Sigmoid colon (tissue), 7 donors: Measurements from ENCODE around the gene IL12RB2. TPM values are rescaled to one million over a fixed set of nuclear protein-coding genes. Genes with fewer than 3 reads are reported as not detected.

Source experiments
- DNase-seq: peaks from one replicate; pipeline ENCODE4 v3.0.0-alpha.2; 2019
- H3K27ac ChIP-seq, 4 donors: fragments of 200-600 bp; sonication (generic); one replicate each; pipeline ENCODE4 v1.5.1; 2016 to 2019; ENCODE audit warnings: mild to moderate bottlenecking in 1 of 4
- H3K27me3 ChIP-seq, 3 donors: fragments of 200-600 bp; sonication (generic); one replicate each; pipeline ENCODE4 v1.5.1; 2019; ENCODE audit warnings: mild to moderate bottlenecking in 1 of 3
- H3K36me3 ChIP-seq, 4 donors: fragments of 200-600 bp; sonication (generic); one replicate each; pipeline ENCODE4 v1.5.1; 2016 to 2019
- H3K4me1 ChIP-seq, 4 donors: fragments of 200-600 bp; sonication (generic); one replicate each; pipeline ENCODE4 v1.5.1; 2017 to 2019
- H3K4me3 ChIP-seq, 4 donors: fragments of 200-600 bp; sonication (generic); one replicate each; pipeline ENCODE4 v1.5.1; 2017 to 2019; ENCODE audit warnings: mild to moderate bottlenecking in 2 of 4, moderate library complexity in 1 of 4
- H3K9me3 ChIP-seq, 4 donors: fragments of 200-600 bp in 3 of 4; sonication (generic) in 3 of 4; one replicate each; pipeline versions ENCODE4 v1.5.1 to v1.6.1; 2013 to 2019
- EP300 ChIP-seq, 4 donors: sonication (generic); formaldehyde crosslinking; IDR thresholded peaks; one replicate each; pipeline ENCODE4 v1.6.1; 2017; ENCODE audit warnings: antibody characterized with exemption in 4 of 4
- POLR2A ChIP-seq, 2 donors: fragments of 450-650 bp; IDR thresholded peaks; one replicate each; pipeline ENCODE4 v1.6.1; 2016; ENCODE audit warnings: antibody characterized with exemption in 2 of 2, mild to moderate bottlenecking in 2 of 2, moderate library complexity in 2 of 2
- POLR2AphosphoS5 ChIP-seq, 4 donors: sonication (generic); formaldehyde crosslinking; IDR thresholded peaks; one replicate each; pipeline ENCODE4 v1.6.1; 2017; ENCODE audit warnings: antibody characterized with exemption in 4 of 4
- WGBS, 2 donors: extraction: QIAGEN DNeasy Blood & Tissue Kit; methylation state at CpG; one replicate each; pipeline ENCODE4 v1.1.7; 2013; 5-methylcytosine and 5-hydroxymethylcytosine counted together
- intact Hi-C: fragments of 100-400 bp; cut with DNase I; formaldehyde crosslinking; loops from one replicate; pipeline ENCODE4 v1.15.1; 2023
- polyA plus RNA-seq, 3 donors: library from polyadenylated mRNA; stranded (reverse); fragments of 200-250 nt; gene quantifications; one replicate each; pipeline ENCODE4 v1.2.3, GENCODE V29; 2013
- total RNA-seq, 4 donors: library from RNA; depleted of rRNA; stranded (reverse); fragments of >200 nt; gene quantifications; one replicate each; pipeline ENCODE4 v1.1.0, GENCODE V29; 2016
- TF ChIP-seq, protein P1 (sequence below), 4 experiments: fragments of 450-650 bp in 3 of 4; fragments of 200-600 bp in 1 of 4; IDR thresholded peaks; one replicate each; pipeline ENCODE4 v1.5.1; 2016 to 2019; ENCODE audit warnings: antibody characterized with exemption in 4 of 4, mild to moderate bottlenecking in 3 of 4, moderate library complexity in 2 of 4
- donor health status: healthy with polysubstance abuse.
- donor health status: Bipolar disorder and iron deficiency.
- donor health status: healthy.

The IL12RB2 gene
- total and polyA plus RNA-seq, 7 donors: 0.99 to 2.1 (median 1.3) TPM; not detected in 3

- no peak for DNase-seq
These were observed 6.4 kb downstream of the IL12RB2 start for GRCh38 chr1:67313934-67314671.

DNA sequence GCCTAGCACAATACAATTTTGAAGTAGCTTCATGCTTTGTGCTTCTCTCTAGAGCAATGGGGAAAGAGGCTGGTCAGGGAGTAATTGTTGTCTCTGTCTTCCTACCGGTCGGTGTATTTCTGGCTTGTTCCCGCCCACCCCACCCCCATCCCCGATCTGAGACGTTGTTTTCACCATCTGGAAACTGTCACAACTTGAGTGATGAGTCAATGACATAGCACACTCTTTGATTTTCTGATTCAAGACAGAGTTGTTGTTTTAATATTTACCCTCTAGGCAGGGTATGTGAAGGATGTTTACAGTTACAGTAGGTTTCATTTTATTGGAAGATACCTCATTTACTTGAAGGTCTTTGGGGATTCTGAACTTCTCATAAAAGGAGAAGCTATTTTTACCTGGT is 7.0 kb downstream of the IL12RB2 start:
- no peaks in the 10 kb centered on the region for H3K9me3 ChIP-seq
- 27 to 45% methylated on average over 5 of the region's 5 CpGs for WGBS, 2 donors
- H3K4me3 ChIP-seq: no peak overlapping the region
- no peaks in the 10 kb centered on the region for H3K4me1 ChIP-seq
- no peak for DNase-seq
- H3K27me3 ChIP-seq: no peaks in the 10 kb centered on the region
- intact Hi-C loops: no loop called here
- no peak overlapping the region for H3K27ac ChIP-seq
- TF ChIP-seq, protein P1, sequence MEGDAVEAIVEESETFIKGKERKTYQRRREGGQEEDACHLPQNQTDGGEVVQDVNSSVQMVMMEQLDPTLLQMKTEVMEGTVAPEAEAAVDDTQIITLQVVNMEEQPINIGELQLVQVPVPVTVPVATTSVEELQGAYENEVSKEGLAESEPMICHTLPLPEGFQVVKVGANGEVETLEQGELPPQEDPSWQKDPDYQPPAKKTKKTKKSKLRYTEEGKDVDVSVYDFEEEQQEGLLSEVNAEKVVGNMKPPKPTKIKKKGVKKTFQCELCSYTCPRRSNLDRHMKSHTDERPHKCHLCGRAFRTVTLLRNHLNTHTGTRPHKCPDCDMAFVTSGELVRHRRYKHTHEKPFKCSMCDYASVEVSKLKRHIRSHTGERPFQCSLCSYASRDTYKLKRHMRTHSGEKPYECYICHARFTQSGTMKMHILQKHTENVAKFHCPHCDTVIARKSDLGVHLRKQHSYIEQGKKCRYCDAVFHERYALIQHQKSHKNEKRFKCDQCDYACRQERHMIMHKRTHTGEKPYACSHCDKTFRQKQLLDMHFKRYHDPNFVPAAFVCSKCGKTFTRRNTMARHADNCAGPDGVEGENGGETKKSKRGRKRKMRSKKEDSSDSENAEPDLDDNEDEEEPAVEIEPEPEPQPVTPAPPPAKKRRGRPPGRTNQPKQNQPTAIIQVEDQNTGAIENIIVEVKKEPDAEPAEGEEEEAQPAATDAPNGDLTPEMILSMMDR (IDR thresholded peaks at IDR 0.05): no peak
- no peak for TF ChIP-seq POLR2A (IDR thresholded peaks at IDR 0.05)
- TF ChIP-seq EP300 (IDR thresholded peaks at IDR 0.05): no peak
- no peak for TF ChIP-seq POLR2AphosphoS5 (IDR thresholded peaks at IDR 0.05)
- H3K36me3 ChIP-seq: no peaks in the 10 kb centered on the region

More at GRCh38 chr1:67313934-67314671, 6.4 kb downstream of the IL12RB2 start:
- intact Hi-C loops: no loop called here
- TF ChIP-seq, protein P1 (IDR thresholded peaks at IDR 0.05): no peak
- TF ChIP-seq EP300 (IDR thresholded peaks at IDR 0.05): no peak
- TF ChIP-seq POLR2AphosphoS5 (IDR thresholded peaks at IDR 0.05): no peak
- no peak for TF ChIP-seq POLR2A (IDR thresholded peaks at IDR 0.05)
- H3K27me3 ChIP-seq: no peaks in the 10 kb centered on the region
- H3K27ac ChIP-seq: no peak overlapping the region
- H3K9me3 ChIP-seq: no peaks in the 10 kb centered on the region
- WGBS, 2 donors: 82 to 85% methylated on average over 8 of the region's 8 CpGs
- no peak overlapping the region for H3K4me3 ChIP-seq
- H3K36me3 ChIP-seq: no peaks in the 10 kb centered on the region
- no peaks in the 10 kb centered on the region for H3K4me1 ChIP-seq

- no peak for DNase-seq
- H3K27me3 ChIP-seq: no peaks in the 10 kb centered on the region
- intact Hi-C loops: no loop called here
- no peak for TF ChIP-seq EP300 (IDR thresholded peaks at IDR 0.05)
- H3K9me3 ChIP-seq: no peaks in the 10 kb centered on the region
- H3K4me1 ChIP-seq: peaks cover 0 to 3% (median 0%) of the 10 kb centered on the region in 4 donors
- 76 to 82% methylated on average over 8 of the region's 8 CpGs for WGBS, 2 donors
- no peaks in the 10 kb centered on the region for H3K36me3 ChIP-seq
- no peak overlapping the region for H3K27ac ChIP-seq
- H3K4me3 ChIP-seq: no peak overlapping the region
These were observed 8.7 kb downstream of the IL12RB2 start for GRCh38 chr1:67316180-67316902.

DNA sequence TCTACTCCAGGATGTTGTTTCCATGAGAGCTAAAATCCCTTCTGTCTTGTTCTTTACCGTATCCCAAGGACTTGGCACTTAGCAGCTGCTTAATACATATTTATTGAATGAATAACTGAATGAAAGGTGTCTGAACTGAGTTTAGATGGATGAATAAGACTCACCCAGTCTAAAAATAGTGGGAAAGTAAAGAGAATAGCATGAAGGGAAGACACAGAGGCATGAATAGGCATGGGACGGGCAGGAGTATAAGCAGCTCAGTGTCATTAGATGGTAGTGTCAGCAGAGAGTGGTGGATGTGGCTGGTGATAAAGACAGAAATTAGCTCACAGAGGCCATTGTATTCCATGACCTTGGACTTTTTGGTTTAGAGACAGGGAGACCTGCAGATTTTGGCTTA is 9.2 kb downstream of the IL12RB2 start:
- Histone ChIP-seq H3K4me3 (no peak overlapping the region), H3K36me3 (no peaks in the 10 kb centered on the region), H3K4me1 (peaks cover 0 to 3% (median 0%) of the 10 kb centered on the region in 4 donors), H3K27ac (no peak overlapping the region), H3K27me3 (no peaks in the 10 kb centered on the region), H3K9me3 (no peaks in the 10 kb centered on the region)
- 93 to 95% methylated on average over 2 of the region's 2 CpGs for WGBS, 2 donors
- no peak for DNase-seq
- TF ChIP-seq EP300 (IDR thresholded peaks at IDR 0.05): no peak
- TF ChIP-seq, protein P1 (IDR thresholded peaks at IDR 0.05): no peak
- no peak for TF ChIP-seq POLR2AphosphoS5 (IDR thresholded peaks at IDR 0.05)
- no peak for TF ChIP-seq POLR2A (IDR thresholded peaks at IDR 0.05)
- intact Hi-C loops: no loop called here

- H3K4me3 ChIP-seq: no peak overlapping the region
- H3K9me3 ChIP-seq: no peaks in the 10 kb centered on the region
- H3K4me1 ChIP-seq: peaks cover 0 to 3% (median 0%) of the 10 kb centered on the region in 4 donors
- no peak for DNase-seq
- intact Hi-C loops: no loop called here
- H3K36me3 ChIP-seq: no peaks in the 10 kb centered on the region
- H3K27me3 ChIP-seq: no peaks in the 10 kb centered on the region
- H3K27ac ChIP-seq: no peak overlapping the region
- WGBS, 2 donors: 86 to 92% methylated on average over 4 of the region's 4 CpGs
- TF ChIP-seq POLR2AphosphoS5 (IDR thresholded peaks at IDR 0.05) (no peak), POLR2A (IDR thresholded peaks at IDR 0.05) (no peak)
These were observed 10.1 kb downstream of the IL12RB2 start for GRCh38 chr1:67317803-67318202.
